GM21390 (cell line): ENCODE measurements around the gene DENND4B.

Experiments used
- ATAC-seq: cut with Tn5 transposase; IDR thresholded peaks from one replicate; pipeline ENCODE4 v1.9.1; 2021; ENCODE audit not compliant: unreplicated experiment

The DENND4B gene

GRCh38 chr1:153888533-153888932 is 58.0 kb downstream of the DENND4B start:
- peak; percentile 60 for ATAC-seq

- ATAC-seq = no peak
Observed at GRCh38 chr1:153886127-153886526, 60.4 kb downstream of the DENND4B start.

DNA sequence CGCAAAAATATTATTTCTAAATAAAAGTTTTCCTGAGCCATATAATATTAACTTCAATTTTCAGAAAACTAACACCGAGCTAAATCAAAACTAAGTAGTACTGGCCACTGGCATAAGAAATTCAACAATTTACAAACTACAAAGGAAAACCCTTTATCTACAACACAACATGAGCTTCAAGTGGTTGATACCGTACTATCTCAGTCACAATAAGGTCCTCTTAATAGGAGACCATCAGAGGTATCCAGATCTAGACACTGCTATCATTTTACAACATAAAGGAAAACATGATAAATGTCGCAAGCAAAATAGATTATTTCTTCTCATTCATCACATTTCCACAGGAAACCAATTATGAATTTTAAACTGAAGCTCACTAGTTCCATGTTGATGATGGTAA is 63.3 kb downstream of the DENND4B start:
- no peak for ATAC-seq

- ATAC-seq = no peak
Observed at GRCh38 chr1:153882296-153882912, 64.1 kb downstream of the DENND4B start.

GRCh38 chr1:153881751-153882150 is 64.8 kb downstream of the DENND4B start:
- ATAC-seq = no peak

- no peak for ATAC-seq
Observed at GRCh38 chr1:153880962-153881361, 65.6 kb downstream of the DENND4B start.

- ATAC-seq = no peak
Observed at GRCh38 chr1:153880024-153880423, 66.5 kb downstream of the DENND4B start.
